Gastroesophageal sphincter (tissue), 3 donors: ENCODE measurements around the gene AHI1.

Experiments
- CTCF ChIP-seq, 4 experiments: fragments of 200-600 bp in 2 of 4; fragments of 450-650 bp in 2 of 4; sonication (generic) in 1 of 4; IDR thresholded peaks; one replicate each; pipeline ENCODE4 v1.5.1; 2017 to 2019; ENCODE audit warnings: antibody characterized with exemption in 4 of 4, mild to moderate bottlenecking in 2 of 4, moderate library complexity in 2 of 4
- EP300 ChIP-seq: sonication (generic); formaldehyde crosslinking; IDR thresholded peaks from one replicate; pipeline ENCODE4 v1.6.1; 2017; ENCODE audit warnings: antibody characterized with exemption, mild to moderate bottlenecking
- POLR2A ChIP-seq, 2 donors: fragments of 450-650 bp; IDR thresholded peaks; one replicate each; pipeline ENCODE4 v1.6.1; 2017; ENCODE audit warnings: antibody characterized with exemption in 2 of 2, mild to moderate bottlenecking in 2 of 2, moderate library complexity in 1 of 2
- POLR2AphosphoS5 ChIP-seq: sonication (generic); formaldehyde crosslinking; IDR thresholded peaks from one replicate; pipeline ENCODE4 v1.6.1; 2017; ENCODE audit warnings: antibody characterized with exemption

- TF ChIP-seq CTCF (IDR thresholded peaks at IDR 0.05) (no peak), EP300 (no peak), POLR2A (IDR thresholded peaks at IDR 0.05) (no peak), POLR2AphosphoS5 (no peak)
Observed at GRCh38 chr6:135499441-135500340, 2.2 kb upstream of the AHI1 start.
